NT2/D1 (cell line): ENCODE measurements around the gene TMEM100.

Source experiments
- SUZ12 ChIP-seq: IDR thresholded peaks from 2 replicates; pipeline ENCODE4 v1.6.1; 2011; ENCODE audit not compliant: insufficient read length, insufficient read depth; ENCODE audit errors: extremely low read depth
- YY1 ChIP-seq: IDR thresholded peaks from 2 replicates; pipeline ENCODE4 v1.6.1; 2011; ENCODE audit not compliant: insufficient read length, insufficient read depth
- ZNF274 ChIP-seq: IDR thresholded peaks from 2 replicates; pipeline ENCODE4 v1.6.1; 2011; ENCODE audit warnings: mild to moderate bottlenecking, low read depth, low read length

GRCh38 chr17:55742272-55743102, 19.8 kb upstream of the TMEM100 start:
- TF ChIP-seq ZNF274 (no peak), YY1 (no peak), SUZ12 (no peak)
